ENCODE measurements around the gene SHISA6.
A peak's percentile ranks its signal among the peaks of the same experiment; 100 is the strongest.

Gene SHISA6

DNA sequence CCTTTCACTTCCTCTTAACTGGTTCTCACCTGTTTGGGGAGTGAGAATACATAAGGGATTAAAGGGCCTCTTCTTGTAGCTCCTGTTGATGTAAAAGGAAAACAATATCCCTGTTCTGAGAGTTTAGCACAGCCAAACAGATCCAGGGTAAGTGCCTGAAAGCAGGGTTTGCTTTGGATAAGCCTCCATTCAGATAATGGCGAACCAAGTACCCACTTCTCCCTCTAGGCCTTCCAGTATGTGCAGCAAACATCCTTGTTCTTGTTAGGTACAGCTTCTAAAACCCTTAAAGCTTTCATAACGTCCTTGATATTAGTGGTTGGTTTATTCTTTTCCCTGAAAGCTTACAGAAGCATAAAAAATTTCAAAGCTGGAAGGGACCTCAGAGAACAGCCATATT is 226.6 kb downstream of the SHISA6 start:
- no peak for DNase-seq

GRCh38 chr17:11485336-11486100 is 244.5 kb downstream of the SHISA6 start:
- DNase-seq, result no peak

DNA sequence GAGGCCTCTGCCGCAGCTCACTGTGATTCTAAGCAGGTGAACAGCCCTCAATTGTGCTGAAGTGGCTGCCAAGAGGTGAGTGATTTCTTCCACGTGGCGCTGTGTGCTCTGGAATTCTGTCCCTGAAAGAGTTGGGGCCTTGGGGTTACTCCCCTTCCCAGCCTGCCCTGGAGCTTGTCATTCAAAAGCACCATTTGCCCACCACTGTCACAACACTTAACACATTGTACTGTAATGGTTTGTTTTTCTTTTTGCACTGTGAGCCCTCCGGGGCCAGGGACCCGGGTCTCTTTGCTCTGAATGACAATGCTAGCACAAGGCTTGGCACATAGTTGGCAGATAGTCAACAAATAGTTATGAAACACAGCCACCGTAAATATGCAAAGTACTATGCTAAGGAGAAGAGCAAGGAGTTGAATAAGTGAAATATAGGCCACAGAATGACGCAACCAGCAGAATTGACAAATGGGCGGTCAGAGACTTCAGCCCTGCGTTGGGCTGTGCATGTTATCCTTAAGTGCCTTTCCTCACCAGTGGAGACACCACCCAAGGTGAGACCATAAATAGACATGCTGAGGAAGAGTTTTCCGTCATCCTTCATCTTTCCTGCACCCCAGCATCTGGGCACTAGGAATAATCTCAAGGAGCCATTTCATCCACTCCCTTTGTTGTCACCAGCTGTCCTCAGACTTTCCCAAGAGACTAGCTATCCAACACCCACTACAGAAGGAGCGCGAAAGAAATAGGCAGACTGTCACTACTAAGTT is 245.3 kb downstream of the SHISA6 start:
- peak; percentile 14 for DNase-seq

GRCh38 chr17:11486868-11487310 is 245.9 kb downstream of the SHISA6 start:
- no peak for DNase-seq

DNA sequence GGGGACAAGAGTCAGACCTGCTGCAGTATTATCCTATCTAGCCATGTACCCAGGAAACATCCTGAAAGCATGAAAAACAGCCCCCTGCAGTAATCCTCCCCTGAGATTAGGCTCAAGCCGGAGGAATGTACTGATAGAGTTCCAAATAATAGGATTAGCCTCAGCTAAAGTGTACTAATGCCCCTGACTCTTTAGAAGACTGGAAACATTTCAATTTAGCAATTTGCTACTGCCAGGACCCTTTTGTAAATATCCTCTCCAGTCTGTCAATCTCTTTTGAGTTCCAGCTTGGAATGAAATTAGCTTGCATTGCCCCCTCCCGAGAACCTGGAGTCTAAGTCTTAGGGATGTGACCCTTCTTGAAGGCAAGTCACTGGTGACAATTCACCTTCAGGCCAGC is 246.5 kb downstream of the SHISA6 start:
- no peak for DNase-seq

DNA sequence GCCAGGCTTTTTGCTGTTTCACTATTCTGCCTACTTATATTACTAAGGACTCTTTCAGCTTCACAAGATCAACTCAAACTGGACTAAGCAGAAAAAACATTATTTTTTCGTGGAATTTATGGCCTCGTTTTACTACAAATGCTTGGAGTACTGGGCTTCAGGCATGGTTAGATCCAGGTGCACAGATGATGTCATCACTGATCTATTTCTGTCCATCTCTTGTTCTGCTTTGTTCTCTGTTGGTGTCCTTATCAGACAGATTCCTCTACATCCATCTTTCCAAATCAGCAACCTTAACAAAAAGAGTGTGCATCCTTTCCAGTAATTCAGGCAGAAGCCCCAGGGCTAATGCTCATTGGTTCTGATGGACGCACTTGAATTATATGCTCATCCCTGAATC is 247.4 kb downstream of the SHISA6 start:
- DNase-seq, result no peak

DNA sequence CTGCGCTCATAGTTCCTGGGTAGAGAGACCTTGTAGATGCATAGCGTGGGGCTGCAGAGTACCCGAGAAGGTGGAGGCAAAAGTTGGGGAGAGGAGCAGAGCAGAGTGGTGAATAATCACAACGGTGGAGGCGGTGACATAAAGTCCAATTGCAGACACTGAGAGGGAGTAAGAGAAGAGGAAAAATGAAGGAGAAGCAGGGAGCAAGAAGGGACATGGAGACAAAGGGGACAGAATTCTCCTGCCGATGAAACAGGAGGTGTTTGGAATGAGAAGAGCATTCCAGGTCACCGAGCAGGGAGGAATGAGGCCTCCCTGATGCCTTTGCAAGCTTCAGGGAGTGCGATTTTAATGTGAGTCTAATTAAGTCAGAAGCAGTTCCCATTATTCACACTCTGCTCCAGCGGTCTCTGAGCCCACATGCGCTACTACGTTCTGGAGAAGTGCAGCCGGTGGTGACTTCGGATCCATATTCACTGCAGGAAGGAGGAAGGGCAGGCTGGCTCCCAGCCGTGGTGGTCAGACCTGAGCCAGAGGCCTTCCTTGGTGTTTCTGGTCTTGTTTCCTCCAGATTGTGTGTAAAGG is 249.2 kb downstream of the SHISA6 start:
- DNase-seq, result peak; percentile 78

- DNase-seq, result no peak
Observed at GRCh38 chr17:11492511-11492910, 251.5 kb downstream of the SHISA6 start.

DNA sequence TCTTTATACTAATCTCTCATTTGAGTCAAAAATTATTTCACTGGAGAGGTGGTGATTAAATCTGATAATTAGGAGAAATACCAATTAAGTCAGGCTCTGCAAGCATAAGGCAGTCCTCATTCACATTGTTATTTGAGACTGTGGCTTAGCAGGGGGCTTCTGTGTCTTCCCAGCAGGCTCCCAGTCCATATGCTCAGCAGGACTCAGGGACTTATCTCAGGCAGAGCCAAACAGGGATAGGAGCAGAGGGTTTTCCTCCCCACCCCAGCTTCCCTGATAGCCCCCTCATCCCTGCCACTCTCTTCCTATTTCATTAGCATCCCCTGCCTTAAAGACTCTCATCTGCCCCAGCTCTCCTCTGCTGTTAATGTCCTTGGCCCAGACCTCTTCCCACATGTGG is 252.9 kb downstream of the SHISA6 start:
- peak; percentile 59 for DNase-seq

- no peak for DNase-seq
Observed at GRCh38 chr17:11495613-11496012, 254.6 kb downstream of the SHISA6 start.

- no peak for DNase-seq
Observed at GRCh38 chr17:11499881-11500280, 258.9 kb downstream of the SHISA6 start.

GRCh38 chr17:11503308-11504035 is 262.5 kb downstream of the SHISA6 start:
- DNase-seq, result no peak

- DNase-seq, result peak; percentile 60
Observed at GRCh38 chr17:11506635-11507034, 265.6 kb downstream of the SHISA6 start.

GRCh38 chr17:11511696-11512095 is 270.7 kb downstream of the SHISA6 start:
- peak; percentile 11 for DNase-seq

DNA sequence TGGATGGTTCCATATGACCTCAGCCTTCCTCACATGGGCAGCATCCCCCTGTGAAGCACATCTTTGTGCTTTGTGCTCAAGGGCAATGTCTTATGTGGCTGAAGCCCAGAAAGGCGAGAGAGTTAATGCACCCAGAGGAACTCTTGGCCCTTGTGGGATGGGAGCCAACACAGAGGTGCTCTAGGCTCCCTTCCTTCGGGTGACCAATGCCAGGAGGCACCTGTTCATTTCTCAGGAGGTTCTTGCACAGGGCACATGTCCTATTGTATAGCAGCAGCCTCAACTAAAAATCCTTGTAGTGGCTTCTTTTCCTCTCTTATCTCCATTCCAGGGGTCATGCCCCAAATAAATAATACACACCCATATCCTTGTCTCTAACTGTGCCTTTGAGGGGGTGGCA is 273.6 kb downstream of the SHISA6 start:
- DNase-seq, result no peak

- no peak for DNase-seq
Observed at GRCh38 chr17:11514981-11515680, 274.1 kb downstream of the SHISA6 start.

DNA sequence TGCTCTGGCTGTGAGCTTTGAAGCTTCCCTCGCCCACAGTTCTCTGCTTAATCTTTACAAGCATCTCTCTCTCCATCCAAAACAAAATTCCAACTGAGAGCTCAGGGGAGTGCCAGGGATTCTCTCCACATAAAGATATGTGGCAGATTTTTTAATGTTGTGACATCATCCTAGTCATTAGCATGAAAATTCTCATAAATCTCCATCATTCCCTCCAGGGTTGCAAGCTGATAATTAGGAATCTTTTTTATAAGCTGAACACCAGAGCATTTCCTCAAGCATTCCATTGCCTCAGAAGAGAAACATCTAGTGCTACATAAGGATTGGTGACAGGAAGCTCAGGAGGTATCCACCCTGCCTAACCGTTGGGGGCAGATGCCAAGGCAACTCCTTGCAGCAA is 274.9 kb downstream of the SHISA6 start:
- DNase-seq, result no peak

DNA sequence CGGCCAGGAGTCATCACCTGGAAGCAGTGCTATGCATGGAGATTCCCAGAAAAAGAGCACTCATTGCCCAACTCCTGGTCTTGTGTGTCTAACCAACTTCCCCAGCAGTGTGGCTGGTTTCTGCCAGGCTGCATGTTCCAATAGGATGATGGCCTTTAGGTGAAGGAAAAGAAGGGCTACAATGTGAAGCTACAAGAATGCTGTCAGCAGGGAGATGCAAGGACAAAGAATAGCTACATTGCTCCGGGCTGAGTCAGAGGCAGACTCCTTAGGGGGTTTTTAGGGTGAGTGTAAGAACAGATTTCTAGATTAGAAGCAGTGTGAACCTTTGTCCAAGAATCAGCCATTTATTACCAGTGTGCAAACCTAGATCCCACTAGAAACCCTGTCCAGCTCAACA is 294.2 kb downstream of the SHISA6 start:
- DNase-seq, result no peak

GRCh38 chr17:11538366-11538765 is 297.4 kb downstream of the SHISA6 start:
- no peak for DNase-seq

GRCh38 chr17:11539637-11540036 is 298.6 kb downstream of the SHISA6 start:
- DNase-seq, result no peak

- DNase-seq, result no peak
Observed at GRCh38 chr17:11545002-11545401, 304.0 kb downstream of the SHISA6 start.

DNA sequence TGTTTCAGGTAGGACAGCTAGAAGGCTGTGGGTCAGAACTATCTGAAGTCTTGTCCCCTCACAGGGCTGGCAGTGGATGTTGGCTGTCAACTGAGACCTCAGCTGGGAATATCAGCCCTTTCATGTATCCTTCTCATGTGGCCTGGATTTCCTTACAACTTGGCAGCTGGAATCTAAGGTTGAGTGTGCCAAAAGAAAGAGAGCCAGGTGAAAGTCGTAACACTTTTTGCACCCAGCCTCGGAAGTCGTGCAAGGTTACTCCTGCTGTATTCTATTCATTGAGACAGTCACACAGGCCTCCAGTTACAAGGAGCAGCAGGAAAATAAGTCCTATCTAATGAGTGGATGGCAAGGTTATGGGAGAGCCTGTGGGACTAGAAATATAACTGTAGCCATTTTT is 304.7 kb downstream of the SHISA6 start:
- DNase-seq, result no peak

GRCh38 chr17:11547853-11548252 is 306.8 kb downstream of the SHISA6 start:
- no peak for DNase-seq

Measured in retina (tissue), 1 donor.